ENCODE data around the gene AHCY. TPM values are rescaled to one million over a fixed set of nuclear protein-coding genes. Genes with fewer than 3 reads are reported as not detected.

The AHCY gene
- total RNA-seq, 1 donor from 2014 or later, result 199 TPM

- no peak for DNase-seq (ENCODE audit: low read depth)
- no peaks in the 10 kb centered on the region for H3K36me3 ChIP-seq (ENCODE audit: control insufficient read depth, insufficient read depth, low read length)
- no peak overlapping the region for H3K4me3 ChIP-seq (ENCODE audit: low read depth, low read length)
- no peaks in the 10 kb centered on the region for H3K27me3 ChIP-seq (ENCODE audit: control insufficient read depth, insufficient read depth, low read length)
- TF ChIP-seq, protein P1, sequence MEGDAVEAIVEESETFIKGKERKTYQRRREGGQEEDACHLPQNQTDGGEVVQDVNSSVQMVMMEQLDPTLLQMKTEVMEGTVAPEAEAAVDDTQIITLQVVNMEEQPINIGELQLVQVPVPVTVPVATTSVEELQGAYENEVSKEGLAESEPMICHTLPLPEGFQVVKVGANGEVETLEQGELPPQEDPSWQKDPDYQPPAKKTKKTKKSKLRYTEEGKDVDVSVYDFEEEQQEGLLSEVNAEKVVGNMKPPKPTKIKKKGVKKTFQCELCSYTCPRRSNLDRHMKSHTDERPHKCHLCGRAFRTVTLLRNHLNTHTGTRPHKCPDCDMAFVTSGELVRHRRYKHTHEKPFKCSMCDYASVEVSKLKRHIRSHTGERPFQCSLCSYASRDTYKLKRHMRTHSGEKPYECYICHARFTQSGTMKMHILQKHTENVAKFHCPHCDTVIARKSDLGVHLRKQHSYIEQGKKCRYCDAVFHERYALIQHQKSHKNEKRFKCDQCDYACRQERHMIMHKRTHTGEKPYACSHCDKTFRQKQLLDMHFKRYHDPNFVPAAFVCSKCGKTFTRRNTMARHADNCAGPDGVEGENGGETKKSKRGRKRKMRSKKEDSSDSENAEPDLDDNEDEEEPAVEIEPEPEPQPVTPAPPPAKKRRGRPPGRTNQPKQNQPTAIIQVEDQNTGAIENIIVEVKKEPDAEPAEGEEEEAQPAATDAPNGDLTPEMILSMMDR (IDR thresholded peaks at IDR 0.05; ENCODE audit: insufficient read depth, low read length, poor library complexity, severe bottlenecking), result no peak
Observed at GRCh38 chr20:34231634-34232033, 71.5 kb downstream of the AHCY start.

Other genes with a start within 250 kb of the AHCY start
- gene EIF2S2, start 191.1 kb downstream of the AHCY start, total RNA-seq, result 118 and 132 TPM in 2 replicates
- not detected in 2 replicates for gene ASIP, start 61.9 kb downstream of the AHCY start, total RNA-seq
- 47.8 and 53.5 TPM in 2 replicates for gene ITCH, start 59.9 kb upstream of the AHCY start, total RNA-seq
- 143 TPM in 2 replicates for gene DYNLRB1, start 213.1 kb upstream of the AHCY start, total RNA-seq

Measured in kidney epithelial cell (primary cell).